PC-9 (cell line): ENCODE measurements around the gene TSPOAP1. TPM values are rescaled to one million over a fixed set of nuclear protein-coding genes. Genes with fewer than 3 reads are reported as not detected.

Experiments
- Bru-seq: library from RNA; stranded (reverse); fragments of 400-500 nt; gene quantifications from one replicate; lab custom pipeline; 2021; lab: Mats Ljungman, UMichigan
- BruChase-seq, 2 experiments: library from RNA; stranded (reverse); fragments of 400-500 nt; gene quantifications; one replicate each; lab custom pipeline; 2021; lab: Mats Ljungman, UMichigan
- BruUV-seq: library from RNA; stranded (reverse); fragments of 400-500 nt; replicated peaks from 2 replicates; lab custom pipeline; 2021; lab: Mats Ljungman, UMichigan
- CTCF ChIA-PET: fragments of 300-600 bp; sonication (Branson Sonifier 250); formaldehyde crosslinking; loops from one replicate; lab custom pipeline; 2022; ENCODE audit warnings: antibody characterized with exemption; lab: Charles Lee
- POLR2A ChIA-PET: fragments of 300-600 bp; sonication (Branson Sonifier 250); formaldehyde crosslinking; loops from one replicate; lab custom pipeline; 2022; ENCODE audit warnings: antibody characterized with exemption; ENCODE audit not compliant: unreplicated experiment; lab: Charles Lee
- DNase-seq, 2 experiments: peaks; one replicate each; pipeline versions ENCODE4 v3.0.0 to v3.0.0-alpha.2; 2015 to 2022; ENCODE audit warnings: mixed read lengths in 1 of 2
- H2AFZ ChIP-seq: fragments of 200-600 bp; sonication (generic); 2 replicates; pipeline ENCODE4 v1.8.1; 2017; ENCODE audit warnings: antibody characterized with exemption
- H3F3A ChIP-seq: fragments of 200-600 bp; sonication (generic); 2 replicates; pipeline ENCODE4 v1.8.1; 2017; ENCODE audit warnings: antibody characterized with exemption, mild to moderate bottlenecking, low read depth; ENCODE audit not compliant: insufficient read depth
- H3K27ac ChIP-seq: fragments of 200-600 bp; sonication (generic); 2 replicates; pipeline ENCODE4 v1.6.1; 2016; ENCODE audit warnings: mixed run types
- H3K27me3 ChIP-seq: fragments of 200-600 bp; sonication (generic); 2 replicates; pipeline ENCODE4 v1.6.1; 2016; ENCODE audit warnings: low read depth, mixed run types; ENCODE audit not compliant: insufficient read depth
- H3K36me3 ChIP-seq: fragments of 200-600 bp; sonication (generic); 2 replicates; pipeline ENCODE4 v1.6.1; 2016; ENCODE audit warnings: low read depth, mixed run types
- H3K4me1 ChIP-seq: fragments of 200-600 bp; sonication (generic); replicated peaks from 2 replicates; pipeline ENCODE4 v1.6.1; 2016; ENCODE audit warnings: mixed run types; ENCODE audit not compliant: insufficient read depth
- H3K4me2 ChIP-seq: fragments of 200-600 bp; sonication (generic); 2 replicates; pipeline ENCODE4 v1.6.1; 2017; ENCODE audit warnings: mixed run types
- H3K4me3 ChIP-seq: fragments of 200-600 bp; sonication (generic); 2 replicates; pipeline ENCODE4 v1.6.1; 2016; ENCODE audit warnings: mixed run types
- H3K79me2 ChIP-seq: fragments of 200-600 bp; sonication (generic); 2 replicates; pipeline ENCODE4 v1.6.1; 2017; ENCODE audit warnings: low read depth, mixed run types
- H3K9me2 ChIP-seq: fragments of 200-600 bp; sonication (generic); 2 replicates; pipeline ENCODE4 v1.8.1; 2017; ENCODE audit warnings: mild to moderate bottlenecking; ENCODE audit not compliant: insufficient read depth
- H3K9me3 ChIP-seq: fragments of 200-600 bp; sonication (generic); 2 replicates; pipeline ENCODE4 v1.8.1; 2016; ENCODE audit warnings: low read depth; ENCODE audit not compliant: insufficient read depth
- H4K20me1 ChIP-seq: fragments of 200-600 bp; sonication (generic); 2 replicates; pipeline ENCODE4 v1.8.1; 2017; ENCODE audit not compliant: insufficient read depth
- CTCF ChIP-seq: fragments of 200-600 bp; sonication (generic); conservative IDR thresholded peaks from 2 replicates; pipeline ENCODE4 v1.6.1; 2017; ENCODE audit warnings: mixed run types, antibody characterized with exemption, mild to moderate bottlenecking, moderate library complexity
- EZH2 ChIP-seq: fragments of 200-600 bp; sonication (generic); IDR thresholded peaks from 2 replicates; pipeline ENCODE4 v1.8.0; 2017; ENCODE audit warnings: antibody characterized with exemption, low read depth
- intact Hi-C: fragments of 100-400 bp; cut with micrococcal nuclease; formaldehyde crosslinking; loops from one replicate; pipeline ENCODE4 v1.10.0; 2022; ENCODE audit not compliant: unreplicated experiment
- long read RNA-seq: library from polyadenylated mRNA; stranded (forward); transcript quantifications from one replicate; pipeline ENCODE4 v2.0.0, GENCODE V29; 2022
- total RNA-seq: library from RNA; stranded (reverse); gene quantifications from 2 replicates; pipeline ENCODE4 v1.2.3, GENCODE V29; 2021

TSPOAP1 gene
- total RNA-seq (0.15 and 0.18 TPM in 2 replicates), Bru-seq, nascent RNA (percentile 11 among the genes with signal in this experiment), BruChase-seq, experiment 1, labeled RNA remaining after a 2-hour chase (percentile 13 among the genes with signal in this experiment), BruChase-seq, experiment 2, labeled RNA remaining after a 6-hour chase (percentile 6 among the genes with signal in this experiment)
- long read RNA-seq, result 0 reads

GRCh38 chr17:58328195-58329034, at the start of gene TSPOAP1:
TSPOAP1 (minus strand) TSS chr17:58328795; CDS start chr17:58327920, 875 bp downstream.
- no TSS peak for BruUV-seq
- H3K36me3 ChIP-seq, result no peaks in the 10 kb centered on the region
- ChIA-PET CTCF (no interaction called here), POLR2A (no interaction called here)
- H3K9me2 ChIP-seq, result no peaks in the 10 kb centered on the region
- intact Hi-C loops, result no loop called here
- no peaks in the 10 kb centered on the region for H3K4me1 ChIP-seq
- H3K9me3 ChIP-seq, result no peaks in the 10 kb centered on the region
- H3K27ac ChIP-seq, result no peak within 1 kb of the TSS
- no peaks in the 10 kb centered on the region for H3F3A ChIP-seq
- H3K4me2 ChIP-seq, result no peak within 1 kb of the TSS
- no peak for TF ChIP-seq CTCF
- TF ChIP-seq EZH2, result no peak
- H2AFZ ChIP-seq, result no peak within 1 kb of the TSS
- no peaks in the 10 kb centered on the region for H4K20me1 ChIP-seq
- H3K4me3 ChIP-seq, result no peak within 1 kb of the TSS
- H3K79me2 ChIP-seq, result no peaks in the 10 kb centered on the region
- H3K27me3 ChIP-seq, result peaks cover 62% of the 10 kb centered on the region
- no peak for DNase-seq

GRCh38 chr17:58377661-58378060, 49.1 kb upstream of the TSPOAP1 start:
- intact Hi-C loops, result loop anchor here (1.0 to 2.0 kb wide), 3 partner anchors 13 to 40 kb away; partner anchors contain the start of genes RNF43 and SUPT4H1
- DNase-seq, result no peak
- peaks cover 23% of the 10 kb centered on the region for H3K4me1 ChIP-seq
- H3K36me3 ChIP-seq, result no peaks in the 10 kb centered on the region
- no peaks in the 10 kb centered on the region for H4K20me1 ChIP-seq
- CTCF ChIA-PET, result no interaction called here
- no peak overlapping the region for H3K4me3 ChIP-seq
- H3K9me3 ChIP-seq, result no peaks in the 10 kb centered on the region
- H3K27me3 ChIP-seq, result peaks cover 19% of the 10 kb centered on the region; the same call in 1 of the 2 replicates
- peak overlapping the region; percentile 23; the same call in 1 of the 2 replicates for H3K4me2 ChIP-seq
- no TSS peak for BruUV-seq
- POLR2A ChIA-PET, result no interaction called here
- H3K9me2 ChIP-seq, result no peaks in the 10 kb centered on the region
- no peak overlapping the region for H2AFZ ChIP-seq
- no peaks in the 10 kb centered on the region for H3K79me2 ChIP-seq
- H3K27ac ChIP-seq, result no peak overlapping the region
- TF ChIP-seq EZH2 (no peak), CTCF (no peak)
- 0 out of 2 replicates have a peak, but pooled peaks cover 5% of the 10 kb centered on the region for H3F3A ChIP-seq

GRCh38 chr17:58377093-58377601, 48.6 kb upstream of the TSPOAP1 start:
- no TSS peak for BruUV-seq
- H3K79me2 ChIP-seq, result no peaks in the 10 kb centered on the region
- H4K20me1 ChIP-seq, result no peaks in the 10 kb centered on the region
- H3K4me3 ChIP-seq, result no peak overlapping the region
- intact Hi-C loops, result loop anchor here (1.0 to 2.0 kb wide), 3 partner anchors 14 to 40 kb away; partner anchors contain the start of genes RNF43 and SUPT4H1
- H3K27ac ChIP-seq, result no peak overlapping the region
- CTCF ChIA-PET, result no interaction called here
- peaks cover 14% of the 10 kb centered on the region; the same call in 1 of the 2 replicates for H3K27me3 ChIP-seq
- H3K36me3 ChIP-seq, result no peaks in the 10 kb centered on the region
- H3K9me2 ChIP-seq, result no peaks in the 10 kb centered on the region
- H3K4me1 ChIP-seq, result peaks cover 23% of the 10 kb centered on the region
- H3K9me3 ChIP-seq, result no peaks in the 10 kb centered on the region
- POLR2A ChIA-PET, result no interaction called here
- H2AFZ ChIP-seq, result no peak overlapping the region
- DNase-seq, result peak; percentile 57 to 92
- TF ChIP-seq EZH2 (no peak), CTCF (no peak)
- peak overlapping the region; percentile 29 for H3K4me2 ChIP-seq
- H3F3A ChIP-seq, result 0 out of 2 replicates have a peak, but pooled peaks cover 5% of the 10 kb centered on the region
